KMS-11 (cell line): ENCODE results near the gene CD9.

Experiments used
- H2AFZ ChIP-seq: fragments of 200-600 bp; sonication (generic); 2 replicates; pipeline ENCODE4 v1.6.1; 2016; ENCODE audit warnings: antibody characterized with exemption, mixed run types, low read depth
- H3K27ac ChIP-seq: fragments of 200-600 bp; sonication (generic); 2 replicates; pipeline ENCODE4 v1.6.1; 2016; ENCODE audit warnings: mild to moderate bottlenecking, mixed run types
- H3K27me3 ChIP-seq: fragments of 200-600 bp; sonication (generic); 2 replicates; pipeline ENCODE4 v1.6.1; 2017; ENCODE audit warnings: mild to moderate bottlenecking, low read depth, mixed run types, moderate library complexity; ENCODE audit not compliant: insufficient read depth
- H3K36me3 ChIP-seq: fragments of 200-600 bp; sonication (generic); 2 replicates; pipeline ENCODE4 v1.6.1; 2017; ENCODE audit warnings: mild to moderate bottlenecking, mixed run types; ENCODE audit not compliant: insufficient read depth
- H3K4me1 ChIP-seq: fragments of 200-600 bp; sonication (generic); 2 replicates; pipeline ENCODE4 v1.6.1; 2016; ENCODE audit warnings: mild to moderate bottlenecking, low read depth, mixed run types; ENCODE audit not compliant: poor library complexity, severe bottlenecking
- H3K4me2 ChIP-seq: fragments of 200-600 bp; sonication (generic); 2 replicates; pipeline ENCODE4 v1.7.0; 2016; ENCODE audit warnings: mild to moderate bottlenecking, mixed run types
- H3K4me3 ChIP-seq: fragments of 200-600 bp; sonication (generic); IDR thresholded peaks from 2 replicates; pipeline ENCODE4 v1.6.1; 2017; ENCODE audit warnings: low read depth, low read length, mixed read lengths; ENCODE audit not compliant: insufficient read depth
- H3K79me2 ChIP-seq: fragments of 200-600 bp; sonication (generic); 2 replicates; pipeline ENCODE4 v1.6.1; 2016; ENCODE audit warnings: low read depth, mixed run types; ENCODE audit not compliant: insufficient read depth
- H3K9ac ChIP-seq: fragments of 200-600 bp; sonication (generic); 2 replicates; pipeline ENCODE4 v1.6.1; 2016; ENCODE audit warnings: mild to moderate bottlenecking, mixed run types
- H4K20me1 ChIP-seq: fragments of 200-600 bp; sonication (generic); 2 replicates; pipeline ENCODE4 v1.6.1; 2016; ENCODE audit warnings: mild to moderate bottlenecking, mixed run types; ENCODE audit not compliant: insufficient read depth
- CTCF ChIP-seq: fragments of 200-600 bp; sonication (generic); conservative IDR thresholded peaks from 2 replicates; pipeline ENCODE4 v1.6.1; 2017; ENCODE audit warnings: low read depth, mild to moderate bottlenecking, antibody characterized with exemption, low read length, moderate library complexity, mixed read lengths

The CD9 gene

DNA sequence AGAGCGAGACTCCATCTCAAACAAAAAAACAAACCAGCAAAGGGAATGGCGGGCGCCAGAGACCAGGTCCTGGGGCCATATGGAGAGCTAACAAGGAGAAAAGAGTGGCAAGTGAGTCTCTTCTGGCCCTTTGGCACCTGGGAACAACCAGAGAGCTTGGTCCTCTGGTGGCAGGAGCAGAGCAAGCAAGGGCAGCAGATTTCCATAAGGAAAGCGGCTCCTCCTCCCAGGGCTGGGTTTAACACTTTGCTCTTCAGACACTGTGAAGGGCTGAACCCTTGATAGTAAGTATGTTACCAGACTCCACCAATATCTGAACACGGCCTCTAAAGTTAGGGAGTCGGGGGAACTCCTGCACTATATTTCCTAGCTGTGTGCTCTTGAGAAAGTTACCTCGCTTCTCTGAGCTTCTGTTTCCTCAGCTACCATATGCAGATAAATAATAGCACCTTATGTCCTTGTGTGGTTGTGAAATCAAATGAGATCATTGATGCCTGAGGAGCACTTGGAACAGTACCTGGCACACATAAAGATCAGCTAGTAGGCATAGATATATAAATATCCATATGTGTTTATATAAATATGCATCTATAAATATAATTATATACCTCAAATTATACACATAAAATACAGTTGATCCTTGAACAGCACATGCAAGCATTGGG, 76.9 kb downstream of the CD9 start:
- H3K4me2 ChIP-seq: no peak overlapping the region
- H3K36me3 ChIP-seq: no peaks in the 10 kb centered on the region

GRCh38 chr12:6277982-6278438, 77.8 kb downstream of the CD9 start:
- H3K4me3 ChIP-seq: no peak overlapping the region
- peaks cover 2% of the 10 kb centered on the region; the same call in 1 of the 2 replicates for H3K27me3 ChIP-seq
- peak overlapping the region; percentile 47 for H2AFZ ChIP-seq
- no peaks in the 10 kb centered on the region for H4K20me1 ChIP-seq
- peak overlapping the region; percentile 91 for H3K9ac ChIP-seq
- TF ChIP-seq CTCF: no peak
- peak overlapping the region; percentile 62 for H3K4me2 ChIP-seq
- peak overlapping the region; percentile 58; the same call in 1 of the 2 replicates for H3K27ac ChIP-seq
- H3K36me3 ChIP-seq: no peaks in the 10 kb centered on the region
- H3K4me1 ChIP-seq: peaks cover 21% of the 10 kb centered on the region
- no peaks in the 10 kb centered on the region for H3K79me2 ChIP-seq

More for the DNA sequence above, 76.9 kb downstream of the CD9 start:
- H4K20me1 ChIP-seq: no peaks in the 10 kb centered on the region
- no peaks in the 10 kb centered on the region for H3K79me2 ChIP-seq
- no peak overlapping the region for H2AFZ ChIP-seq
- no peak for TF ChIP-seq CTCF
- H3K4me1 ChIP-seq: peaks cover 30% of the 10 kb centered on the region
- no peak overlapping the region for H3K9ac ChIP-seq
- H3K4me3 ChIP-seq: no peak overlapping the region
- H3K27ac ChIP-seq: no peak overlapping the region
- H3K27me3 ChIP-seq: peaks cover 2% of the 10 kb centered on the region; the same call in 1 of the 2 replicates

GRCh38 chr12:6278439-6279255, 78.4 kb downstream of the CD9 start:
- peaks cover 15% of the 10 kb centered on the region for H3K4me1 ChIP-seq
- peak; percentile 56; the same call in 1 of the 2 replicates for TF ChIP-seq CTCF
- H2AFZ ChIP-seq: peak overlapping the region; percentile 47

DNA sequence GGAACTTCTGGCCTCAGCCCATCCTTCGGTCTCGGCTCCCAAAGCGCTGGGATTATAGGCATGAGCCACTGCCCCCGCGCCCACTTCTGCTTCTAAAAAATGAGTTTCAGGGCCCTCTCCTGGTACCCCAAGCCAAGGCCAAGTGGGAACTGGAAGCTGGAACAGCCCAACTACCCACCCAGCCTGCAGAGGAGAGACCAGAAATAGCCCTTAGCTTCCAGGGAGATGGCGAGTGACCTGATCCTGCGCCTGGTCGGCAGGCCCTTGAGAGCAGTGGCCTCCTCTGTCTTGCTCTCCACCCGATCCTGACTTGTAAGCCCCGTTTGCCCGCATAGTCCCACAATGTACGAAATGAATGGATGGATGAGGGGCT, 79.0 kb downstream of the CD9 start:
- peak overlapping the region; percentile 47; the same call in 1 of the 2 replicates for H2AFZ ChIP-seq
- TF ChIP-seq CTCF: no peak
- peaks cover 2% of the 10 kb centered on the region; the same call in 1 of the 2 replicates for H3K27me3 ChIP-seq
- H3K27ac ChIP-seq: no peak overlapping the region
- no peak overlapping the region for H3K4me3 ChIP-seq
- H3K36me3 ChIP-seq: no peaks in the 10 kb centered on the region
- no peak overlapping the region for H3K9ac ChIP-seq
- no peaks in the 10 kb centered on the region for H3K79me2 ChIP-seq
- no peaks in the 10 kb centered on the region for H4K20me1 ChIP-seq
- H3K4me2 ChIP-seq: peak overlapping the region; percentile 29; the same call in 1 of the 2 replicates
- peaks cover 9% of the 10 kb centered on the region for H3K4me1 ChIP-seq

More at GRCh38 chr12:6278439-6279255, 78.4 kb downstream of the CD9 start:
- peaks cover 2% of the 10 kb centered on the region; the same call in 1 of the 2 replicates for H3K27me3 ChIP-seq
- H3K9ac ChIP-seq: peak overlapping the region; percentile 91
- H3K27ac ChIP-seq: peak overlapping the region; percentile 58
- H3K79me2 ChIP-seq: no peaks in the 10 kb centered on the region
- H3K4me3 ChIP-seq: no peak overlapping the region
- peak overlapping the region; percentile 62 for H3K4me2 ChIP-seq
- no peaks in the 10 kb centered on the region for H4K20me1 ChIP-seq
- H3K36me3 ChIP-seq: no peaks in the 10 kb centered on the region
